ENCODE data around the gene ARF6. TPM values are rescaled to one million over a fixed set of nuclear protein-coding genes. Genes with fewer than 3 reads are reported as not detected.

Gene ARF6
- total and polyA plus RNA-seq, 9 of the 15 experiments (the other 6 are each of a cell fraction or from before 2014, with no cell fraction given), result 15.3 to 35.2 (median 24.9) TPM

GRCh38 chr14:49862089-49862673 is 30.7 kb upstream of the ARF6 start (continued):
- TF ChIP-seq PRPF4 (IDR thresholded peaks at IDR 0.05; ENCODE audit: insufficient read depth, low read depth, low read length, poor library complexity, severe bottlenecking) (no peak), EHMT2 (IDR thresholded peaks at IDR 0.05) (no peak), ZNF766 (CRISPR knock-in tag; conservative IDR thresholded peaks at IDR 0.05) (peak; percentile 30; the same call in 1 of the 2 replicates), CAMTA2 (CRISPR knock-in tag; conservative IDR thresholded peaks at IDR 0.05) (no peak), ZNF592 (IDR thresholded peaks at IDR 0.05) (peak; percentile 37; the same call in 1 of the 2 replicates), BDP1 (IDR thresholded peaks at IDR 0.05; ENCODE audit: insufficient read depth, insufficient read length) (no peak), ARID1B (IDR thresholded peaks at IDR 0.05) (no peak), TAF1 (IDR thresholded peaks at IDR 0.05; ENCODE audit: control insufficient read depth, extremely low read depth, insufficient read depth, low read length, severe bottlenecking) (peak; percentile 82), BCOR (IDR thresholded peaks at IDR 0.05) (peak; percentile 95), CEBPZ (IDR thresholded peaks at IDR 0.05; ENCODE audit: borderline replicate concordance, low read depth, low read length) (no peak), MEF2D (tag; conservative IDR thresholded peaks at IDR 0.05; ENCODE audit: low read depth) (peak; percentile 46; the same call in 1 of the 2 replicates), ZNF140 (CRISPR knock-in tag; IDR thresholded peaks at IDR 0.05) (no peak), RCOR1 (IDR thresholded peaks at IDR 0.05; ENCODE audit: borderline replicate concordance in 1 of 2, low read depth in 2 of 2, low read length in 2 of 2) (peak in 1 of 2 experiments; percentile 54; a peak in 1 of 4 replicates), HDAC3 (IDR thresholded peaks at IDR 0.05; ENCODE audit: borderline replicate concordance, partially characterized antibody) (peak; percentile 7), ADNP (tag; IDR thresholded peaks at IDR 0.05) (peak; percentile 96), AFF1 (IDR thresholded peaks at IDR 0.05; ENCODE audit: low read depth in 1 of 2, partially characterized antibody in 2 of 2) (peak; percentile 50 to 52)

Measured in K562 (cell line).